WI38 (cell line): ENCODE results near the gene TRIP11.

Source experiments
- H3K4me3 ChIP-seq: 2 replicates; pipeline ENCODE4 v1.5.1; 2011; ENCODE audit warnings: low read depth, mild to moderate bottlenecking, control low read depth, low read length
- CTCF ChIP-seq: IDR thresholded peaks from 2 replicates; pipeline ENCODE4 v1.5.1; 2012; ENCODE audit warnings: low read depth, mild to moderate bottlenecking, control low read depth, low read length

TRIP11 gene

GRCh38 chr14:91940209-91940608, 99.7 kb downstream of the TRIP11 start:
- no peak for TF ChIP-seq CTCF
- no peak overlapping the region for H3K4me3 ChIP-seq

GRCh38 chr14:91935586-91935985, 104.3 kb downstream of the TRIP11 start:
- TF ChIP-seq CTCF, result no peak
- H3K4me3 ChIP-seq, result no peak overlapping the region

- H3K4me3 ChIP-seq, result no peak overlapping the region
- no peak for TF ChIP-seq CTCF
These were observed 105.1 kb downstream of the TRIP11 start for GRCh38 chr14:91934554-91935285.

- no peak for TF ChIP-seq CTCF
- H3K4me3 ChIP-seq, result no peak overlapping the region
These were observed 108.3 kb downstream of the TRIP11 start for GRCh38 chr14:91931478-91932088.

GRCh38 chr14:91929700-91930099, 110.2 kb downstream of the TRIP11 start:
- no peak for TF ChIP-seq CTCF
- H3K4me3 ChIP-seq, result no peak overlapping the region

GRCh38 chr14:91927800-91928199, 112.1 kb downstream of the TRIP11 start:
- TF ChIP-seq CTCF, result no peak

GRCh38 chr14:91927191-91927590, 112.7 kb downstream of the TRIP11 start:
- no peak for TF ChIP-seq CTCF
- H3K4me3 ChIP-seq, result no peak overlapping the region

More at GRCh38 chr14:91927800-91928199, 112.1 kb downstream of the TRIP11 start:
- no peak overlapping the region for H3K4me3 ChIP-seq
